Activated T-cell treated with anti-CD3 and anti-CD28 coated beads, Interleukin-2, amount 50 U/mL, for 24 hours (primary cell): ENCODE data around the gene RPLP2.

Source experiments
- DNase-seq: peaks from one replicate; pipeline ENCODE4 v3.0.0-alpha.2; 2020
- H3K27ac Mint-ChIP-seq: 2 replicates; pipeline ENCODE4 v1.8.0; 2020; ENCODE audit warnings: mild to moderate bottlenecking, mixed read lengths
- H3K27me3 Mint-ChIP-seq: 2 replicates; pipeline ENCODE4 v1.8.0; 2020; ENCODE audit warnings: mixed read lengths
- H3K36me3 Mint-ChIP-seq: 2 replicates; pipeline ENCODE4 v1.8.0; 2020; ENCODE audit warnings: low read depth, mixed read lengths
- H3K4me1 Mint-ChIP-seq: 2 replicates; pipeline ENCODE4 v1.8.0; 2020; ENCODE audit warnings: low read depth, mixed read lengths
- H3K4me3 Mint-ChIP-seq: 2 replicates; pipeline ENCODE4 v1.8.0; 2020; ENCODE audit warnings: mild to moderate bottlenecking, moderate library complexity, mixed read lengths
- H3K9me3 Mint-ChIP-seq: 2 replicates; pipeline ENCODE4 v1.8.0; 2020; ENCODE audit warnings: mixed read lengths

The RPLP2 gene

GRCh38 chr11:844693-845644 lies 35.2 kb downstream of the RPLP2 start:
- Mint-ChIP-seq H3K36me3 (peaks cover 19% of the 10 kb centered on the region), H3K4me1 (peaks cover 29% of the 10 kb centered on the region), H3K4me3 (no peak overlapping the region), H3K9me3 (no peaks in the 10 kb centered on the region), H3K27ac (no peak overlapping the region), H3K27me3 (peaks cover 8% of the 10 kb centered on the region)
- no peak for DNase-seq

- no peaks in the 10 kb centered on the region for H3K9me3 Mint-ChIP-seq
- no peak overlapping the region for H3K27ac Mint-ChIP-seq
- H3K27me3 Mint-ChIP-seq = peaks cover 10% of the 10 kb centered on the region
- no peak for DNase-seq
- H3K4me3 Mint-ChIP-seq = no peak overlapping the region
- peaks cover 9% of the 10 kb centered on the region for H3K36me3 Mint-ChIP-seq
- peaks cover 19% of the 10 kb centered on the region for H3K4me1 Mint-ChIP-seq
These were observed 36.2 kb downstream of the RPLP2 start for GRCh38 chr11:845872-846495.

- no peak overlapping the region for H3K4me3 Mint-ChIP-seq
- peaks cover 14% of the 10 kb centered on the region for H3K4me1 Mint-ChIP-seq
- no peak for DNase-seq
- H3K36me3 Mint-ChIP-seq = peaks cover 3% of the 10 kb centered on the region
- H3K27me3 Mint-ChIP-seq = peaks cover 13% of the 10 kb centered on the region
- H3K27ac Mint-ChIP-seq = no peak overlapping the region
- H3K9me3 Mint-ChIP-seq = no peaks in the 10 kb centered on the region
These were observed 36.8 kb downstream of the RPLP2 start for GRCh38 chr11:846496-847098.

GRCh38 chr11:847876-848275 lies 38.1 kb downstream of the RPLP2 start:
- H3K36me3 Mint-ChIP-seq = no peaks in the 10 kb centered on the region
- H3K9me3 Mint-ChIP-seq = no peaks in the 10 kb centered on the region
- peaks cover 14% of the 10 kb centered on the region for H3K4me1 Mint-ChIP-seq
- H3K4me3 Mint-ChIP-seq = no peak overlapping the region
- H3K27me3 Mint-ChIP-seq = peaks cover 13% of the 10 kb centered on the region
- DNase-seq = no peak
- H3K27ac Mint-ChIP-seq = no peak overlapping the region

GRCh38 chr11:848380-848931 lies 38.7 kb downstream of the RPLP2 start:
- Mint-ChIP-seq H3K27ac (no peak overlapping the region), H3K36me3 (no peaks in the 10 kb centered on the region), H3K4me3 (peak overlapping the region; percentile 41), H3K4me1 (peaks cover 13% of the 10 kb centered on the region), H3K9me3 (no peaks in the 10 kb centered on the region), H3K27me3 (peaks cover 13% of the 10 kb centered on the region)
- peak; percentile 81 for DNase-seq

- DNase-seq = peak; percentile 66
These were observed 39.5 kb downstream of the RPLP2 start for GRCh38 chr11:849104-849824.

GRCh38 chr11:849951-850774 lies 40.4 kb downstream of the RPLP2 start:
- Mint-ChIP-seq H3K4me3 (no peak overlapping the region), H3K27ac (no peak overlapping the region), H3K27me3 (peaks cover 13% of the 10 kb centered on the region), H3K9me3 (no peaks in the 10 kb centered on the region), H3K36me3 (no peaks in the 10 kb centered on the region), H3K4me1 (peaks cover 6% of the 10 kb centered on the region)
- no peak for DNase-seq

More at GRCh38 chr11:849104-849824, 39.5 kb downstream of the RPLP2 start:
- Mint-ChIP-seq H3K9me3 (no peaks in the 10 kb centered on the region), H3K4me3 (peak overlapping the region; percentile 70), H3K36me3 (no peaks in the 10 kb centered on the region), H3K4me1 (peaks cover 6% of the 10 kb centered on the region), H3K27me3 (peaks cover 13% of the 10 kb centered on the region), H3K27ac (no peak overlapping the region)

DNA sequence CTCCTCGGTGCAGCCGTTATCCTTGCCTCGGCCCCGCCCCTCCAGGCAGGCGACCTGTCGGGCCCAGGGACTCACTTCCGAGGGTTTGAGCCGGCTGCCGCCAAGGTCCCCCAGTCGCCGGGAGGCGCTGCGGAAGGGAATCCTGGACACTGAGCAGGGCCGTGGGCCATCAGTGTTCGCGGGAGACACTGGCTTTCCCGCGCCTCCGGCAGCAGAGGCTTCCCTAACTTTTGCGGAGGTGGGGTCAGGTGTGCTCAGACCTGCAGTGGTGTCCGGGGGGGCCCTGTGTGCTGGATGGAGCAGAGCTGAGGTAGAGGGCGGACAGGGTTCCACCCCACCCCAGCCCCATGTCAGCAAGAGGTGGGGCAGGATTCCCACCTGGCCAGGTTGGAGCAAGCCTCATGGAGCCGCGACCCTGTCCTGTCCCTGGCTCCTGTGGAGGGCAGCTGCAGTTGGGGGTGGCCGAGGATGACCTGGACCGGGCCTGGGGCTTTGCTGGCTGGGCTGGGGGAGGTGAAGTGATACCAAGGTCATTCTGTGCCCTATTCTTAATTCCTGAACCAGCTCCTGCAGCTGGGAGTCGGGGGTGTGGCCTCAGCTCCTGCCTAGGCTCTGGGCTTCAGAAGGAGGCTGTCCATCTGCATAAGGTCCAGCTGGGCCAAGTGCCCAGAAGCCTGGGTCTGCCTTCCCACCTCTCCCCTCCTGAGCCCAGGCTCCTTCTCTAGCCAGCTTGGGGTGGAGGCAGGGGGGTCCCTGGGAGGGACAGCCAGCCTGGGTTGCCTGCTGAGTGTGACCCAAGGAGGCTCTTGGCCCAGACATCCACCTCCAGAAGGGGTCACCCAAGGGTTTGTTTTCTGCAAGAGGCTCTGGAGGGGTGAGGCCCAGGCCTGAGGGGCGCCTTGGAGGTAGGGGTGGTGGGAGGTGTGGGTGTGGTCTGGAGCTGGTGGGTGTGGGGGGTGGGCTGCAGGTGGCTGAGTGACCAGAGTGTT lies 41.3 kb downstream of the RPLP2 start:
- H3K27ac Mint-ChIP-seq = no peak overlapping the region
- peaks cover 6% of the 10 kb centered on the region for H3K4me1 Mint-ChIP-seq
- no peaks in the 10 kb centered on the region for H3K36me3 Mint-ChIP-seq
- peaks cover 13% of the 10 kb centered on the region for H3K27me3 Mint-ChIP-seq
- H3K4me3 Mint-ChIP-seq = no peak overlapping the region
- H3K9me3 Mint-ChIP-seq = no peaks in the 10 kb centered on the region
- no peak for DNase-seq

DNA sequence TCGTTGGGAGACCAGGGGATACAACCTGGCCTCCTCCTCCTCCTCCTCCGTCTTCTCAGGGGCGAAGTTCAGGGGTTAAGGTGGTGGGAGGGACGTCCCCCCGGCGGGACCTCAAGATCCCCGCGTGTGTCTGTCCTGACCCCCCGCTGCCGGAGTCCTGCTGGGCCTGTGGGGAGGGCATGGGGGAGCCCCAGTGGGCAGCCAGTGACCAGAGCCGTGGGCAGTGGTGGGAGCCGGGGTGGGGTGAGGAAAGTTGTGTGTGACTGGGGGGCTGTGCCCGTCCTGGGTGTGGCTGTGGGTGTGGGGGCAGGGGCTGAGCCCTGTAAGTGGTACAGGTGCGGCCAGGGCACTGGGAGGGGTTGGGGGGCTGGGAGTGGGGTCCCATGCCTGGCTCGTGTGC lies 43.0 kb downstream of the RPLP2 start:
- Mint-ChIP-seq H3K27ac (no peak overlapping the region), H3K9me3 (no peaks in the 10 kb centered on the region), H3K4me3 (no peak overlapping the region), H3K4me1 (peaks cover 7% of the 10 kb centered on the region), H3K36me3 (no peaks in the 10 kb centered on the region), H3K27me3 (peaks cover 13% of the 10 kb centered on the region)
- no peak for DNase-seq

- Mint-ChIP-seq H3K36me3 (no peaks in the 10 kb centered on the region), H3K27me3 (peaks cover 9% of the 10 kb centered on the region)
- DNase-seq = no peak
These were observed 44.1 kb downstream of the RPLP2 start for GRCh38 chr11:853682-854448.

DNA sequence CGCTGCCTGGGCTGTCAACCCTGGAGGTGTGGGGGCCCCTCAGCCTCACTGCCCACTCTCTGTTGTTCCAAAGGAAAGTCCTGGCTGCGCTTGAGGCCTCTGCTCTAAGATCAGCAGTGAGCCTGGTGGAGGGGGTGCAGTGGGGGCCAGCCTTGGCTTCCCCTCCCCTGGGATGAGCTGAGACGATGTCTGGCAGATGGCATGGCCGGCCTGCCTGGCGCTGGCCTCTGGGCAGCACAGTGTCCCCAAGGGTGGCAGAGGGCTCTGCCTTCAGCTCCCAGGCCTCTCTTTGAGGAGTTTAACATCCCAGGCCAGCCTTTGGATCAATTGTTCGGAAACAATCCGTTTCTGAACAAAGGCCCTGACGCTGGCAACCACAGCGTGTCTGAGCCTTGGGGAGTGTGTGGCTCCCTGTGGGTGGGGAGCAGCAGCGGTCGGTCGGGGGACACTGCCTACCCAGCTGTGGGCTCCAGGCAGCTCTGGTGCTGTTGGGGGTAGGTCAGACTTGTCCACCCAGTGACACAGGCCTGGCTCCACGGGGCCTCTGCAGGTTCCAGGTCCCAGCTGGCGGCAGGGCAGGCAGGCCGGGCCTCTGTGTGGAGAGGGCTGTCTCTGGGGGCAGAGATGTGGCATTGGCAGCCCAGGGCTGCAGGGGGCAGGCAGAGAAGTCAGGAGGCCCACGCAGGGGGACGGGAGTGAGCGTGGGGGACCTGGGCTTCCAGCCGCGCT lies 45.0 kb downstream of the RPLP2 start:
- H3K27ac Mint-ChIP-seq = no peak overlapping the region
- H3K36me3 Mint-ChIP-seq = no peaks in the 10 kb centered on the region
- H3K4me1 Mint-ChIP-seq = peaks cover 1% of the 10 kb centered on the region
- DNase-seq = no peak
- H3K27me3 Mint-ChIP-seq = peaks cover 5% of the 10 kb centered on the region
- H3K9me3 Mint-ChIP-seq = no peaks in the 10 kb centered on the region
- no peak overlapping the region for H3K4me3 Mint-ChIP-seq

More at GRCh38 chr11:853682-854448, 44.1 kb downstream of the RPLP2 start:
- Mint-ChIP-seq H3K27ac (no peak overlapping the region), H3K4me1 (peaks cover 1% of the 10 kb centered on the region), H3K9me3 (no peaks in the 10 kb centered on the region), H3K4me3 (no peak overlapping the region)

GRCh38 chr11:855330-855674 lies 45.5 kb downstream of the RPLP2 start:
- H3K27ac Mint-ChIP-seq = no peak overlapping the region
- DNase-seq = no peak
- no peak overlapping the region for H3K4me3 Mint-ChIP-seq
- H3K36me3 Mint-ChIP-seq = no peaks in the 10 kb centered on the region
- peaks cover 5% of the 10 kb centered on the region for H3K27me3 Mint-ChIP-seq
- peaks cover 1% of the 10 kb centered on the region for H3K4me1 Mint-ChIP-seq
- no peaks in the 10 kb centered on the region for H3K9me3 Mint-ChIP-seq
